GM12874 (cell line): ENCODE results near the gene NELL1.

Experiments used
- CTCF ChIP-seq: IDR thresholded peaks from 2 replicates; pipeline ENCODE4 v1.5.1; 2011; ENCODE audit warnings: low read depth, mild to moderate bottlenecking, control low read depth, low read length, moderate library complexity; ENCODE audit not compliant: insufficient read depth

The NELL1 gene

DNA sequence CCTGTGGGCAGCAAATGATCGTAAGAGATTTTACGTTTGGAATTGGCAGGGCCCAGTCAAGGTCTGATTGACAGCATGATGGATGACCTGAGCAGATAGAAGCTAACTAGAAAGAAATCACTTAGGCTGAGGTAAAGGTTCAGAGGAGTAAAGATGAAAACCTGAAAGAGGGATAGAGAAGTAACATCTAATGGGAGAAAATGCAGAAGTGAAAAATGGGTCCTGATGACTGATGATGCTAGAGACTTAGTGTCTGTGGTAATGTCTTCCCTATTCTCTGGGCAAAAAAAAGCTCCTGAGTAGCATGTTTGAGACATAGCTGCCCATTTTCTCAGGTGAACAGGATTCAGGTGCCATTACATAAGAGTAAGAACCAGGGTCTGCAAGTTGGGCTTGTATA, 894.7 kb downstream of the NELL1 start:
- TF ChIP-seq CTCF: no peak

GRCh38 chr11:21564833-21565682, 895.7 kb downstream of the NELL1 start:
- no peak for TF ChIP-seq CTCF

DNA sequence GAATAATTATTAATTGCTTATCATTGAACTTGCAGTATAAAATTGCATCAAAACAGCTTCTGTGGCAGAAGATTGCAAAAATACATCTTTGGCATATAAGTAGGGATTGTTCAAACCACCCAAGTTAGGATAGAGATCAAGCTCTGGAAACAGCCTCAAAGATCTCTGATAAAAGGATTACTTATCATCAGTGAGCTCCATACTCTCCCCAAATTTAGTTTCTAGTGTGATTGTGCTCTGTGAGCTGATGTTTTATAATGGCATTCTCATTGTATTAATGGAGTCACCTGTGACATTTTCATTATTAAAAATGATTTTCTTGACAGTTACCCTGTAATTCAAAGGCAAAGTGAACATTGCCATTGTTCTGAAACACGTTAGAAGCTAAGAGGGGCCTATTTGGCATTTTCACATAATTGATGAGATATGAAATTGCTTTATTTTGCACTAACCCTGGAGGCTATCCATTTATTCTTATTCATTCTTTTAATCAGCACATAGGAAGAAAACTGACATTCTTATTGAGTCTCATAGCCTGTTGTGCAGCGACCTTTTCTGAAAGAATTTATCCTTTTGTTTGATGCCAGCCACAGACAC, 897.2 kb downstream of the NELL1 start:
- no peak for TF ChIP-seq CTCF

- no peak for TF ChIP-seq CTCF
Observed at GRCh38 chr11:21567645-21568290, 898.4 kb downstream of the NELL1 start.

GRCh38 chr11:21572210-21572609, 902.8 kb downstream of the NELL1 start:
- TF ChIP-seq CTCF: no peak

GRCh38 chr11:21582791-21583190, 913.4 kb downstream of the NELL1 start:
- TF ChIP-seq CTCF: no peak

GRCh38 chr11:21588754-21589153, 919.4 kb downstream of the NELL1 start:
- TF ChIP-seq CTCF: no peak
